T-helper 22 cell (primary cell): ENCODE results near the gene TRIM17.
A peak's percentile ranks its signal among the peaks of the same experiment; 100 is the strongest.

Experiments
- DNase-seq: peaks from one replicate; pipeline ENCODE4 v3.0.0-alpha.2; 2020; ENCODE audit warnings: low read depth

TRIM17 gene, protein sequence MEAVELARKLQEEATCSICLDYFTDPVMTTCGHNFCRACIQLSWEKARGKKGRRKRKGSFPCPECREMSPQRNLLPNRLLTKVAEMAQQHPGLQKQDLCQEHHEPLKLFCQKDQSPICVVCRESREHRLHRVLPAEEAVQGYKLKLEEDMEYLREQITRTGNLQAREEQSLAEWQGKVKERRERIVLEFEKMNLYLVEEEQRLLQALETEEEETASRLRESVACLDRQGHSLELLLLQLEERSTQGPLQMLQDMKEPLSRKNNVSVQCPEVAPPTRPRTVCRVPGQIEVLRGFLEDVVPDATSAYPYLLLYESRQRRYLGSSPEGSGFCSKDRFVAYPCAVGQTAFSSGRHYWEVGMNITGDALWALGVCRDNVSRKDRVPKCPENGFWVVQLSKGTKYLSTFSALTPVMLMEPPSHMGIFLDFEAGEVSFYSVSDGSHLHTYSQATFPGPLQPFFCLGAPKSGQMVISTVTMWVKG

DNA sequence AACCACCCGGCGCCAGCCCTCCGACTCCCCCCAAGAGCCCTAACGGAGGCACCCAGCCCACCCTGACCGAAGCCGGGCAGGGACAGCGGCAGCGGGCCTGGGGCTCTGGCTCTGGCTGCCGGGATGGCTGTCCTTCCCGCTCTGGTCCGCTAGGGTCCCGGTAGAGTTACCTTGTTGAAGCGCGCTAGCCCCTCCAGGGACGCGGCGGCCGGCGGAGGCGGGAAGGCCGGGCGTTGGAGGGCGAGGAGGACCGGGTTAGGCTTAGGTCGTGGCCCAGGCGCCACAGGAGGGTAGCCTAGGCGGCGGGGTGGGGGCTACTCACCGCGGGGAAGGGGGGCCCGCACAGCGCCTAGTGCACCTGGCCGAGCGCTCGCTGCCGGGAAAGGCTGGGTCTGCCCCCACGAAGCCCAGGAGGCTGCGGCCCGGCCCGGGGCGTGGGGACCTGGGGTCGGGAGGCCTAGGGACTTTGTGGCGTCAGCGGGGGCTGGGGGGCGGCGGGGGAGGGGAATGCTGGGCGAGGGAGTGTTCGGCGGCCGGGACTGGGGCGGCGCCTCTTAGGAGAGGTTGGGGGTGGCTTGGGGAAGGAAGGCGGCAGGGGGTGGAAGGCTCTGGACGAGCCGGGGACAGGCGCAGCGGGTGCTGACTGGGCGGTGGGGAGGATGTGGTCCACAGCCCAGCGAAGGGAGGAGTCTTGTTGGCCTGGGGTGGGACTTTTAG, at the start of gene TRIM17:
Gene TRIM17, minus strand, starts transcription at position 645 of the 717 bp plus-strand sequence. CDS start 1,789 bp downstream, outside the sequence.
- no peak for DNase-seq

DNA sequence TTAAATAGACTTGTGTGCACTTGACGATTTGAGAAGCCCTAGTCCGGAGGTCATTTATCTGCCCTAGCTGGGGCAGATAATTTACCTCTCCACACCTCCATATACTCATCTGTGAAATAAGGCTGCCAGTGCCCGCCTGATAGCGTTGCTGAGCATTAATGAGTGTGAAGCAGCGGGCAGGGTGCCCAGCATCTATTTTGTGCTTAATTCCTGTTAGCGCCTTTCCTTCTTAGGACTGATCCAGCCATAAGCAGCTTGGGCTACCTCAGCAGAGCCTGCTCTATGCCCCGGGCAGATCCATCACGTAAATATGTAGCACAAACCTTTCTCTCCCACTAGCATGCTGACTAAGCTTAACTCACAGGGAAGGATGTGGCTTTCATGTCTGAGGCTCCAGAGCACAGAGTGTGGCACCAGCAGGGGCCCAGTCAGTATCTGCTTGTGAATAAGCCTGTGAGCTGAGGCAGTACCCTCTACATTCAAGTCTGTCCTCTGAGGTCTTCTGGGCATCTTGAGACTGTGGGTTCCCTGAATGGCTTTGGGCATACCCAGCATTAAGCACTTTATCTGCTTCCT, 49.0 kb upstream of the TRIM17 start:
- no peak for DNase-seq

DNA sequence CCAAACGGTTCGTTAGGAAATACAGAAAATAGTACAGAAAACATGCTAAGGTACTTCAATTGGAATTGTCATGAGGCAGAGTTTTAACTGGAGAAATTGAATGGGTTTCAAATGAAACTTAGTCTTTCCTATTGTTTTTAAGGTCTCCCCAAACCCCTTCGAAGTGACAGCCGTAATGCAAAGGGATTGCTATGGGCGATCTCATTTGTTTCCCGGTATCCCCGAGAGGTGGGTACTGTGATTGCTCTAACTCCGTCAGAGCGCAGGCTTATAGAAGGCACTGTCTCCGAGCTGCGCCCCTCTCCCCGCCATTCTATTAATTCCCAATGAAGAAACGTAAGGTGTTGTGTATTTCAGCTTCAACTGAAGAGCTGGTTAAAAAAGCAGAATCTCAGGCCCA, 48.5 kb upstream of the TRIM17 start:
- no peak for DNase-seq

DNA sequence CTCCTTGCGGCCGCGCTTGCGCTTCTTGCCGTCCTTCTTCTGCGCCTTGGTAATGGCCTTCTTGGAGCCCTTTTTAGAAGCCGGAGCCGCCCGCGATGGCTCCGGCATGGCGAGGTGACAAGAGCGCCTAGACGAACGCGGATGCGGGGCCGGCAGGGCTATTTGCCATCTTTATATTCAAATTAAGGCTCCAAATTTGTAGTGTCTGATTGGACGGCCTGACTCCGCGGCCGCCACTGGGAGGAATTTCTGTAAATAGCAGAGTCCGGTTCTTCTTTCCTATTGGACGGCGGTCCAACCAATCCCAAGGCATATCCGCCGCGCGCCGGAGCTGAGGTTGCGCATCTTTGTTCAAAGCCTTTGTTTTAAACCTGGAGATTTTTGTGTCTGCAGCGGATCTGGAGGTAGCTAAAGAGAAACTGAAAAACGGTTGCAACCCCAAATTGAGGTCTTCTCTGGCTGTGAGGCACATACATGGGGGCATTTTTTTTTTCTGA, 47.9 kb upstream of the TRIM17 start:
- DNase-seq, result peak; percentile 84

DNA sequence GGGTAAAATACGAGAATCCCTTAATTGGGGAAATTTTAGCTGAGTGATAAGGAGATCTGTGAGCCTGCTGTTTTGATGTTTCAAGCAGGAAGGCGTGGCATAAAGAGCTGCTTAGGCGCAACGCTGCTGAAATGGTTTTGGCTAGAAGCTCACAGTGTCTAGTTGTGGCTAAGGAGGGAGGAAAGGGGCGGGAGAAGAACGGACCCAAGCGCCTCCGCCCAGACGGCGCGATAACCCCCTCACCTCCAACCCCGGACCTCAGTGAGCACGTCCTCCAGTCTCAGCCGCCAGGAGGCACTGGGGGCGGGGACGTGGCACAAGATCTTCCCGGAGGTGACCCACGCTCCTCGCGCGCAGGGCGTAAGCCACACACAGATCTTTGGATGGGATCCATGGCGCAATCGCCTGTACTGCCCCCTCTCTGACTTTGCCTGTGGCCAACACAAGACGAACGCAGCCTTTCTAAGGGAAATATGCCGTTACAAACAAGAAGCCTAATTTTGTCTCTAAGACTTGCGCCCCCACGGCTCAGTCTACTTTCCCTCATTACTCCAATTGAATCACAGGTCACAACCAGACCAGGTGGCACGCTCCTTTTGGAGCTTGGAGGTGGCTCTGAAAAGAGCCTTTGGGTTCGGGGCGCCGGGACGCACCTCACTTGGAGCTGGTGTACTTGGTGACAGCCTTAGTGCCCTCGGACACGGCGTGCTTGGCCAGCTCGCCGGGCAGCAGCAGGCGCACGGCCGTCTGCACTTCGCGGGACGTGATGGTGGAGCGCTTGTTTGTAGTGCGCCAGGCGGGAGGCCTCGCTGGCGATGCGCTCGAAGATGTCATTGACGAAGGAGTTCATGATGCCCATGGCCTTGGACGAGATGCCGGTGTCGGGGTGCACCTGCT, 47.1 kb upstream of the TRIM17 start:
- peak; percentile 33 for DNase-seq

DNA sequence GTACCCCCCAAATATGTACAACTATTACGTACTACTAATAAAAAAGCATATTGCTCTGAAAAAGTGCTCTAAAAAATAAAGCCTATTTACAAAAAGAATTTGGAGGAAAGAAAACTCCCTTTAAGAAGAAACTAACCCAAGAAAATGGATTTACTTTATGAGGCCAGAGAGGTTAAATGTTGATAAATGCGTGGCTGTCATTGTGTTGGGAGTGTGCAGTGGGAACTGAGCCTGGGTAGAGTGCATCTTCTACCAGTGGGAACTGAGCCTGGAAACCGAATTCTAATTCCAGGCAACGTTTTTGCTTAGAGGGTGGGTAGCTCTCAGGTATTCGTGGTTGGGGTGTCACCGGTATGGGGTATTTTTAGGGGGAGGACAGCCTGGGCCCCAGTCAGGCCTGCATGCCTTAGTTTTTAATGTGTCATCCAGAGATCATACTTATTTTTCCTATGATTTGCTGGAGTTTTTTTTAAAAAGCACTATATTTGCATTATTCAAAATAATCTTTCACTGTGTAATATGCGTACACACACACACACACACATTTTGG, 46.4 kb upstream of the TRIM17 start:
- DNase-seq, result no peak

DNA sequence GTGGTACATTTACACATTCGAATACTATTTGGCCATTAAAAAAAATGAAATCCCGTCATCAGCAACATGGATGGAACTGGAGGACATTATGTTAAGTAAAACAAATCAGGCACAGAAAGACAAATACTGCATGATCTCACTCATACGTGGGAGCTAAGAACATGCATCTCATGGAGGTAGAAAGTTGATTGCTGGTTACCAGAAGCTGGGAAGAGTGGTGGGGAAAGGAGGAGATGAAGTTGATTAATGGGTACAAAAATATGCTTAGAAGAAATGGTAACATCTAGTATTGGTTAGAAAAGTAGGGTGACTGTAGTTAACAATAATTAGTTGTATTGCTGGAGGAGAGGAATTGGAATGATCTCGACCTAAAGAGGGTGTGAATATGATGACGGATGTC, 45.9 kb upstream of the TRIM17 start:
- DNase-seq, result no peak

DNA sequence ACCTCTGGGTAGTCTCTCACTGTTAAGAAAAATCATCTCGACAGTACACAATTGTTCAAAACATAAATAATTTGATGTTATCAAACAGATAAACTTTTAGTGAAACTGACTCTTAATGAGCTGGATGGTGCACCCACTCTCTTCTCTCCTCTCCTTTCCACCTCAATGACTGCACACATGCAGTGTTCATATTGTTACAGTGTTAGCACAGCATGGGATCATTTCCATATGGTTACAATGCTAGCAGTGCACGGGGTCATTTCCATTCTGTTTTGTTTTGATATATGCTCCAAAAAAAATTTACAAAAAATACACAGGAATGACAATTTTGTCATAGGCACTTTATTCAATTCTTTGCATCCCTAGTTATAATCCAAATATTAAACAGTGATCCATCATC, 44.2 kb upstream of the TRIM17 start:
- no peak for DNase-seq

DNA sequence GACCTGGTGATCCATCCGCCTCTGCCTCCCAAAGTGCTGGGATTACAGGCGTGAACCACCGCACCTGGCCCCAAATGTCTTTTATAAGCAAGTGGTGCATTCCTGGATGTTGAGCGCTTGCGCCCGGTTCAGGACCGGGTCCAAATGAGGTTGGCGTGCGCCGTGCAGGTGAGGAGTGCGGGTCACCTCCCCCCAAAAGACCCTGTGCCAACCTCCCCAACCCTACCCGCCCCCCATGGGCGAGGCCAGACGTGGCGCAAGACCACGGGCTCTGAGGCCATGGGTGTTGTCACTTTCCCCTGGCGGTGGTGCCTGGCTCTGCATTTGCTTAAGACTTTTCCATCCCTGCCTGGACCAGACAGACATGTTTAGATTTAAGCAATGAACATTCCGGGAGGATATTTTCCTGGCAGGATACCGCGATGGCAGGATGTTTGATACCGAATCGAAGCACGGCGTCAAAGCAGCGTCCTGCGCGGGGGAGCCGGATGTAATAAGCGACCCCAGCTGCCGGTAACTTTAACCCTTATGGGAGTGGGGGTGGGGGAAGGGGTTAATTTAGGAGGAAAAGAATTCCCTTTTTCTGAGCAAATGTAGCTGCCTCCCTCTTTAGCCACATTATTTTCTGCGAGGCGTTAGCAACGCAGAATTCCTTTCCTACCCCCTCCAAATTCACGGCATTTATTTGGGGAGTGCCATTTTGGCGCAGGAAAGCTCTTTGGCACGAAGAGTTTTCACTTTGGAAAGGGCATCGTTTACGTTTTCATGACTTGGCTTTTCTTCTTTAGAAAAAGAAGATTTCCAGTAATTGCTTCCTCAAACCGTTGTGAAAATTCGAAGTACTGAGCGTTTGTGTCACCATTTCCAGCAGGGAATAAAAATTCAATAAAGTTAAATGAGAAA, 42.7 kb upstream of the TRIM17 start:
- DNase-seq, result peak; percentile 17

DNA sequence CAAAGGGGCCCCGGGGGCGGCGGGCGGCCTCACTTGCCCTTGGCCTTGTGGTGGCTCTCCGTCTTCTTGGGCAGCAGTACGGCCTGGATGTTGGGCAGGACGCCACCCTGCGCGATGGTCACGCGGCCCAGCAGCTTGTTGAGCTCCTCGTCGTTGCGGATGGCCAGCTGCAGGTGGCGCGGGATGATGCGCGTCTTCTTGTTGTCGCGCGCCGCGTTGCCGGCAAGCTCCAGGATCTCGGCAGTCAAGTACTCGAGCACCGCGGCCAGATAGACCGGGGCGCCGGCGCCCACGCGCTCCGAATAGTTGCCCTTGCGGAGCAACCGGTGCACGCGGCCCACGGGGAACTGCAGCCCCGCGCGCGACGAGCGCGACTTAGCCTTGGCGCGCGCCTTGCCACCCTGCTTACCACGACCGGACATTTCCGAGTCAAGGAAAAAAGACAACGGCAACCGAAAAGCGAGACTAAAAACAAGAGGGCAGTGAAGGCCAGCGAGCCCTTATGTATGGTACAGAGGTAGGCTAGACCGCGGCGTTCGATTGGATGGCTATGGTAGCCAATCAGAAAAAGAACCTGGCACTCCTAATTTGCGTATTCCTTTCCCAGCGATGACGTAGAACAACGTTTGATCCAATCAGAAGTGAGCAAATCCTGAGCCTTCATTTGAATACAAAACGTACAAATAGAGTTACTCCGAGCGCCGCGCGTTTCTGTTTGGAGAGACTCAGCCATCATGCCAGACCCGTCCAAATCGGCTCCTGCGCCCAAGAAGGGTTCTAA, 40.9 kb upstream of the TRIM17 start:
- peak; percentile 76 for DNase-seq

DNA sequence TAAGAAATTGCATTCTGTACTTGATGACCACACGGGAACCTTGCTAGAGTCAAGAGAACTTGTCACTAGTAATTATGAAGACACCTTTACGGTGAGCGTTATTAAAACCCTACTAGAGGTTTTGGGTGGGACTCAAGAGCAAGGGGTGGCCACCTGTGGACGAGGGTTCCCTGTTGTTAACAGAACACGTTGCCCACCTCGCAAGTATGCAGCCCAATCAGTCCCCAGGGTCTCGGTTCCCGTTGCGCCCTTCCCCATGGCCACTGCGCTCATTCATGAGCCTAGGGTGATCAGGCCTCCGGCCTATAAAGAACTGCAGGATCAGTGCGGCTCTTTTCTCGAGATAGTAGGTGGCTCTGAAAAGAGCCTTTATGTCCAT, 40.3 kb upstream of the TRIM17 start:
- no peak for DNase-seq

DNA sequence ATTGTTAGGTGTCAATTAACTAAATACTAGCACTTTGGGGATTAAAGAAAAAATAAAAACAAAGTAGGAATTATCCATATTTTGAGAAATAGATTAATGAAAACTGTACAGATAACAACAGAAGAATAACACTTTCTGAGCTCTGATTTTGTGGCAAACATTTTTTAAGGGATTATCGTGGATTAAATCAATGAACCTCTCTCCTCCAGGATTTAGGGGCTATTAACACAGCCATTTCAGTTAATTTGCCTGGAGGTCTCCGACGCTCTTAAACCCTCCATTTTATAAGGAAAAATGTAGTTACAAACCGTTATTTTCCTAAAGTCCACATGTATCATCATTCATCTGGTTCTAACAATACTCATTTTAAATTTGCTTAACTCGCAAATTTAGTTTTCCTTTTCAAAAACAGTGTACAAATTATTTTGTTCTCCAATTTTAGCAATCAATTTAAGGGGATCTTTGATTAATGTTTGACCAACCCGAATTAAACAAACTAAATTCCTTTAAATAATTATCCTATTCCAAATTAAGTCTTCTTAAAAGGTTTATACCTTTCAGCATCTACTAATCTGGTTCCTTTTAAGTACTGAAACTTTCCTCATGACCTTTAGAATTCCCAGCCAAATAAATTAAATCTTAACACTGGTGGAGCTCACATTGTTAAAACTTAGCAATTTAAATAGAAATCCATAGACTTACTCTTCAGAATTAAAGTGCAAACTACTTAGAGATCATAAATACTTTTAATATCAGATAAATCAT, 39.8 kb upstream of the TRIM17 start:
- DNase-seq, result no peak

DNA sequence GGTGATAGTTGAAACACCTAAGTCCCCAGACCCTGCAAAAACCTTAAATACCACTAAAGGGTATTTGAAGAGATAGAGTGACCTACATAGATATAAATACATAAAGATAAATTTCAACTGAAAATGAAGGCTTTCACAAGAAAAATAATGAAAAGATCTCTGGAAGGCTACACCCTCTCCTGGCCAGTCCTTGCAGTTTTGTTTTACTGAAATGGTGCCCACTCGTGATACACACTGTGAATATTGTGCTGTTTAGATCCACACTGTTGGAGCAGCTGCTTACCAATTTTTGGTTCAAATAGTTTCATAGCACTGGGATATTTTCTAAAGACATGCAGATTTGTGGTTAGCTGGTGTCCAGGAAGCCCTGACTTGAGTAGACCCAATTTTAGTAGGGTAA, 39.1 kb upstream of the TRIM17 start:
- DNase-seq, result no peak

DNA sequence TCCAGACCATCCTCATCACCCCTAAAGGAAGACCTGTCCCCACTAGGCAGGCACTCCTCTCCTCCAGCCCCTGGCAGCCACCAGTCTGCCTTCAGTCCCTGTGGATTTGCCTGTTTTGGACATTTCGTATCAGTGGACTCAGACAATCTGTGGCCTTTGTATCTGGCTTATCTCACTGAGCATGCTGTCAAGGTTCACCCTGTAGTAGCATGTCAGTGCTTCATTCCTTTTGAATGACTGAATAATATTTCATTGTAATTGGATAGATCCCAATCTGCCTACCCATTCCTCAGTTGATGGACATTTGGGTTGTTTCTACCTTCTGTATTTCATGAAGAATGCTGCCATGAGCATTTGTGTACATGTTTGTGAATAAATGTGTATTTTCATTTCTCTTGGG, 37.6 kb upstream of the TRIM17 start:
- no peak for DNase-seq

DNA sequence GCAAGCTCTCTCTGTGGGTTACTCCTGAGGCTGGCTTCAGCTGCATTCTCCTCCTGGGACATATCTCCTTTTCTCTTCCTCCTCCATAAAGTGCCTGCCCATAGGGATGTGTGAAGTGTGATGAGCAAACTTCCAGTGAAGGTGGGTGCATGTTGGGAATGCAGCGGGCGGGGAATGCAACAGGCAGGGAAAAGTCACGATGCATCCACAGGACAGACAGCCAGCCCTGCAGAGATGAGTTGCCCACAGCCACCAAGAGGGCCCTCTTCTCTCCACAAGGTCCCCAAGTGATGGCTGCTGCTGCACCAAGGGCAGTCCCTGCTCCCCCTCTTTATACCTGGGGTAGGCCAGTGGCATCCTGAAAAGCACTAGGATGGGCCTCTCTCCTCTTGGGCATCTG, 37.0 kb upstream of the TRIM17 start:
- DNase-seq, result no peak

DNA sequence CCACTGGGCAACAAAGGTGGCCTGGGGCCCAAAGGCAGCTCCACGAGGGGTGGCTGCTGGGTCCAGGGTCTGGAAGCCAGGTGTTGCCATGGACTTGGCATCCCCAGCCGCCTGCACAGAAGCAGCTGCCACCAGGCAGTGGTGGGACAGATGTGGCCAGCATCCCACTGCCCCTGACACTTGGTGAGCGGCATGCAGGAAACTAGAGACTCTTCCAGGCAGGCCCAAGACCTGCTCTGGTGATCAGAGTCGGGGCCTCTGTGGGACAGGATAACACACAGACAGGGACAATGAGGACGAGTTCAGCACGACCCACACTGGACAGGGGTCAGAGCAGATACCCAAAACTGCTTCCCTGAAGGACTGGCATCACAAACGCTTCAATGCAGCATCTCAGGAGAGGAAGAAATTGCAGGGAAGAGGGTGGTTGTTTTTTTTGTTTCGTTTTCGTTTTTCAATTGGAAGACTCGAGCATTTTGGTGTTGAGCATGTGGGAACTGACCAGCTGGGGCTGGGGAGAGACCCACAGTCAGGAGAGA, 36.4 kb upstream of the TRIM17 start:
- DNase-seq, result no peak

DNA sequence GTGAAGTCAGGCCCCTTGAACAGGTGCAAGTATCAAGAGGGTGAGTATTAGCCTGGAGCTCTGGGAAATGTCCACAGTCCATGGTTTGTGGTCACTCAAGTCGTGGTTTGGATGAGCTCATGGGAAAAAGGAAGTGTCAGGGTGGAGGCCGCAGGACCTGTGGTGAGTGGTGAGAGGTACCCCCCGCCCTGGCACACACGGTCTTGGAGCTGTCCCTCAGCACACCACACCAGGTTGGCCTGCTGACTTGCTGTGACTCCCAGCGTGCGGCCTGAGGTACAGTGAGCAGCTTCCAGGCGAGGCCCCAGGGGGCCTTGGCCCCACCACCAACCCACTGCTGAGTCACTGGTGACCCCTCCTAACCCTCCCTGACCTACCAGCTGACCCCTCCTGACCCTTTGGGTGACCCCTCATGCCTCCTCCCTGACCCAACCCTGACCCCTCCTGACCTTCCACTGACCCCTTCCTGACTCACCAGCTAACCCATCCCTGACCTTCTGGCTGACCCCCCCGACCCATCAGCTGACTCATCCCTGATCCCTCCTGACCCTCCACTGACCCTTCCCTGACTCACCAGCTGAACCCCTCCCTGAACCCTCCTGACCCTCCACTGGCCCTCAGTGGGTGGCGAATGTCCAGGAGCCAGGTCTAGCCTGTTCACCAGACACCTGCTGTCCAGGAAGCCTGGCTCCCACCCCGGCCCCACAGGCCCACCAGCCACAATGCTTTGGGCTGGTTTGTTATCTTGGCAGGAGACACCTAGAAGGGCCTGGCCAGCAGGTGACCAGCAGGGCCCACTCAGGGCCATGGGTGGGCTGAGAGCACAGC, 35.7 kb upstream of the TRIM17 start:
- DNase-seq, result no peak

DNA sequence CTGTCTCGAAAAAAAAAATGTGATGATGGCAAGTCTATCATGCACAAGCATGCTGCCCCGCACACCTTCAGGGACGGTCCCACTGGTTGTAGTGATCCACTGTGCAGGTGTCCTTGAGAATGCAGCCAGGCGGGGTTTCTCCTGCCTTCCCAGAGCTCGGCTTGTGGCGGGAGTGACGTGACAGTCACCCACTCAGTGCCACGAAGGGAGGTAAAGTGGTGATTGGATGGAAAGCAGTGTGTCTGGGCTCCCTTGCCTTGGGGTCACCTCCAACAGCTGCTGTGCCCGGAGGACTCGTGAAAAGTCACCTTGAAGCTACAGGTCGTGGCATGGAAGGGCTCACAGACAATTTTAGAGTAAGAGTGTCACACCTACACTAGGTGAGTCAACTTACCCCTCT, 33.5 kb upstream of the TRIM17 start:
- no peak for DNase-seq
